ENCODE measurements around the gene PLA2G5.

DNA sequence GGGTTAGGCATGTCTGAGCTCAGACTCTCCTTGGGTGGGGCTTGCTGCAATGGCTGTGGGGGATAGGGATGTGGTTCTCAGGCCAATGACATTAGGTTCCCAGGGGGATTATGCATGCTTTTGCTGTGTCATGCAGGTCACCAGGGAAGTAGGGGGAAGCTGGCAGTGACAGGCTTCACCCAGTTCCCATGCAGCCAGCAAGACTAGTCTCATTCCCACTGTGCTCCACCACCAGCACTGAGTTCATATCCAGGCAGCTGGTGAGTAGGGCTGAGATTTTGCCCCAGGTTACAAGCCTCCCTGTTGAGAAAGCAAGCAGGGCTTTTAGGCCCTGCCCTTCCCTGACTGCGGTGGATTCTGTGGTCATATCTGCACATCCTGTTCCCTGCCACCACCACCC, 32.1 kb upstream of the PLA2G5 start:
- TF ChIP-seq LEF1 (IDR thresholded peaks at IDR 0.05; ENCODE audit: borderline replicate concordance) (no peak), CTBP1 (IDR thresholded peaks at IDR 0.05; ENCODE audit: borderline replicate concordance) (no peak), ZNF384 (IDR thresholded peaks at IDR 0.05) (no peak), TARDBP (IDR thresholded peaks at IDR 0.05) (no peak), NFRKB (IDR thresholded peaks at IDR 0.05) (no peak), SP1 (IDR thresholded peaks at IDR 0.05) (no peak), SUZ12 (IDR thresholded peaks at IDR 0.05) (no peak), FOXK2 (IDR thresholded peaks at IDR 0.05) (no peak), FOXM1 (IDR thresholded peaks at IDR 0.05; ENCODE audit: borderline replicate concordance) (no peak), BHLHE40 (IDR thresholded peaks at IDR 0.05; ENCODE audit: borderline replicate concordance) (no peak), ELF4 (IDR thresholded peaks at IDR 0.05) (no peak), FOXA1 (IDR thresholded peaks at IDR 0.05) (no peak)
- TF ChIP-seq, protein P1, sequence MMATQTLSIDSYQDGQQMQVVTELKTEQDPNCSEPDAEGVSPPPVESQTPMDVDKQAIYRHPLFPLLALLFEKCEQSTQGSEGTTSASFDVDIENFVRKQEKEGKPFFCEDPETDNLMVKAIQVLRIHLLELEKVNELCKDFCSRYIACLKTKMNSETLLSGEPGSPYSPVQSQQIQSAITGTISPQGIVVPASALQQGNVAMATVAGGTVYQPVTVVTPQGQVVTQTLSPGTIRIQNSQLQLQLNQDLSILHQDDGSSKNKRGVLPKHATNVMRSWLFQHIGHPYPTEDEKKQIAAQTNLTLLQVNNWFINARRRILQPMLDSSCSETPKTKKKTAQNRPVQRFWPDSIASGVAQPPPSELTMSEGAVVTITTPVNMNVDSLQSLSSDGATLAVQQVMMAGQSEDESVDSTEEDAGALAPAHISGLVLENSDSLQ (IDR thresholded peaks at IDR 0.05) = no peak
